ENCODE measurements around the gene INVS. TPM values are rescaled to one million over a fixed set of nuclear protein-coding genes. Genes with fewer than 3 reads are reported as not detected.
"Not testable (repeated sequence)": the region's sequence is repeated elsewhere in the genome, so short reads cannot be mapped to it uniquely, and the experiment has no call there.

The INVS gene
- total and polyA plus RNA-seq, 2 donors (not counting 1 experiment from before 2014, with no cell fraction given) = 13.9 to 37.0 TPM

- no peak overlapping the region for H2AFZ ChIP-seq (ENCODE audit: insufficient read depth, low read depth, low read length, poor library complexity, severe bottlenecking)
- peaks cover 28% of the 10 kb centered on the region for H4K20me1 ChIP-seq (ENCODE audit: control insufficient read depth, insufficient read depth, low read length, poor library complexity, severe bottlenecking)
- H3K4me1 Mint-ChIP-seq = peaks cover 61% of the 10 kb centered on the region
These were observed 24.1 kb upstream of the INVS start for GRCh38 chr9:100074989-100075388.

DNA sequence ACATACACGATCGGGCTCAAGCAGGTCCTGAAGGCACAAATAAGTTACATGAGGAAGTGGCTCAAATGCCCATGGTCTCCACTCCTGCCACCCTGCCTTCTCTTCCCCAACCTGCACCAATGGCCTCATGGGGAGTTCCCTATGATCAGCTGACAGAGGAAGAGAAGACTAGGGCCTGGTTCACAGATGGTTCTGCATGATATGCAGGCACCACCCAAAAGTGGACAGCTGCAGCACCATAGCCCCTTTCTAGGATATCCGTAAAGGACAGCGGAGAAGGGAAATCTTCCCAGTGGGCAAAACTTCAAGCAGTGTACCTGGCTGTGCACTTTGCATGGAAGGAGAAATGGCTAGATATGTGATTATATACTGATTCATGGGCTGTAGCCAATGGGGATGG lies 22.8 kb upstream of the INVS start:
- H3K4me3 Mint-ChIP-seq; H3K9me3 ChIP-seq (ENCODE audit: control extremely low read depth in 1 of 3, control insufficient read depth in 2 of 3, insufficient read depth in 1 of 3, low read length in 2 of 3); H3K4me3 ChIP-seq (ENCODE audit: control extremely low read depth in 1 of 5, extremely low read depth in 1 of 5, insufficient read depth in 1 of 5, low read depth in 2 of 5, low read length in 4 of 5); POLR2A ChIA-PET; H3K27me3 ChIP-seq (replicated peaks in 1 of 4; ENCODE audit: control extremely low read depth in 1 of 4, control insufficient read depth in 3 of 4, insufficient read depth in 4 of 4, low read length in 3 of 4); DNase-seq; CTCF ChIA-PET; H3K27ac ChIP-seq (ENCODE audit: low read length in 2 of 2); H2AFZ ChIP-seq (ENCODE audit: insufficient read depth, low read depth, low read length, poor library complexity, severe bottlenecking); H3K27me3 Mint-ChIP-seq; intact Hi-C loops (cut with micrococcal nuclease); H3K9me3 Mint-ChIP-seq (ENCODE audit: insufficient read depth); ATAC-seq (ENCODE audit: low read depth); H3K4me2 ChIP-seq (replicated peaks; ENCODE audit: low read depth, low read length, poor library complexity, severe bottlenecking); H3K9ac ChIP-seq (ENCODE audit: low read length); H3K27ac Mint-ChIP-seq: not testable (repeated sequence)
- peaks cover 99% of the 10 kb centered on the region for H3K79me2 ChIP-seq (ENCODE audit: control insufficient read depth, insufficient read depth, low read length)
- H4K20me1 ChIP-seq (ENCODE audit: control insufficient read depth, insufficient read depth, low read length, poor library complexity, severe bottlenecking) = peaks cover 16% of the 10 kb centered on the region
- WGBS (ENCODE audit: insufficient coverage) = 94% methylated on average over 4 of the region's 4 CpGs
- H3K4me1 ChIP-seq (ENCODE audit: control insufficient read depth in 2 of 2, insufficient read depth in 2 of 2, low read length in 2 of 2) = peaks cover 39 to 48% of the 10 kb centered on the region in 2 donors
- peaks cover 0 to 12% of the 10 kb centered on the region in 2 experiments for H3K36me3 ChIP-seq (replicated peaks in 1 of 2; ENCODE audit: control extremely low read depth in 1 of 2, control insufficient read depth in 1 of 2, extremely low read depth in 1 of 2, insufficient read depth in 2 of 2, low read length in 1 of 2)
- H3K4me1 Mint-ChIP-seq = peaks cover 62% of the 10 kb centered on the region

More at GRCh38 chr9:100074989-100075388, 24.1 kb upstream of the INVS start:
- no peak overlapping the region for H3K4me3 ChIP-seq (ENCODE audit: control extremely low read depth in 1 of 5, extremely low read depth in 1 of 5, insufficient read depth in 1 of 5, low read depth in 2 of 5, low read length in 4 of 5)
- ChIA-PET POLR2A (no interaction called here), CTCF (no interaction called here)
- Mint-ChIP-seq H3K9me3 (ENCODE audit: insufficient read depth) (no peaks in the 10 kb centered on the region), H3K4me3 (no peak overlapping the region), H3K27me3 (no peaks in the 10 kb centered on the region), H3K27ac (no peak overlapping the region)
- WGBS (ENCODE audit: insufficient coverage) = 95% methylated on average over 5 of the region's 6 CpGs
- peaks cover 35 to 45% of the 10 kb centered on the region in 2 donors for H3K4me1 ChIP-seq (ENCODE audit: control insufficient read depth in 2 of 2, insufficient read depth in 2 of 2, low read length in 2 of 2)
- H3K79me2 ChIP-seq (ENCODE audit: control insufficient read depth, insufficient read depth, low read length) = peaks cover 99% of the 10 kb centered on the region
- peaks cover 0 to 12% of the 10 kb centered on the region in 2 experiments for H3K36me3 ChIP-seq (replicated peaks in 1 of 2; ENCODE audit: control extremely low read depth in 1 of 2, control insufficient read depth in 1 of 2, extremely low read depth in 1 of 2, insufficient read depth in 2 of 2, low read length in 1 of 2)
- no peak for TF ChIP-seq EZH2 (IDR thresholded peaks at IDR 0.05; ENCODE audit: borderline replicate concordance, insufficient read depth, low read depth, low read length, poor library complexity, severe bottlenecking)
- TF ChIP-seq, protein P1, sequence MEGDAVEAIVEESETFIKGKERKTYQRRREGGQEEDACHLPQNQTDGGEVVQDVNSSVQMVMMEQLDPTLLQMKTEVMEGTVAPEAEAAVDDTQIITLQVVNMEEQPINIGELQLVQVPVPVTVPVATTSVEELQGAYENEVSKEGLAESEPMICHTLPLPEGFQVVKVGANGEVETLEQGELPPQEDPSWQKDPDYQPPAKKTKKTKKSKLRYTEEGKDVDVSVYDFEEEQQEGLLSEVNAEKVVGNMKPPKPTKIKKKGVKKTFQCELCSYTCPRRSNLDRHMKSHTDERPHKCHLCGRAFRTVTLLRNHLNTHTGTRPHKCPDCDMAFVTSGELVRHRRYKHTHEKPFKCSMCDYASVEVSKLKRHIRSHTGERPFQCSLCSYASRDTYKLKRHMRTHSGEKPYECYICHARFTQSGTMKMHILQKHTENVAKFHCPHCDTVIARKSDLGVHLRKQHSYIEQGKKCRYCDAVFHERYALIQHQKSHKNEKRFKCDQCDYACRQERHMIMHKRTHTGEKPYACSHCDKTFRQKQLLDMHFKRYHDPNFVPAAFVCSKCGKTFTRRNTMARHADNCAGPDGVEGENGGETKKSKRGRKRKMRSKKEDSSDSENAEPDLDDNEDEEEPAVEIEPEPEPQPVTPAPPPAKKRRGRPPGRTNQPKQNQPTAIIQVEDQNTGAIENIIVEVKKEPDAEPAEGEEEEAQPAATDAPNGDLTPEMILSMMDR (IDR thresholded peaks at IDR 0.05) = no peak
- no peak for DNase-seq
- H3K27me3 ChIP-seq (replicated peaks in 1 of 4; ENCODE audit: control extremely low read depth in 1 of 4, control insufficient read depth in 3 of 4, insufficient read depth in 4 of 4, low read length in 3 of 4) = no peaks in the 10 kb centered on the region
- no peak for ATAC-seq (ENCODE audit: low read depth)
- H3K9me3 ChIP-seq (ENCODE audit: control extremely low read depth in 1 of 3, control insufficient read depth in 2 of 3, insufficient read depth in 1 of 3, low read length in 2 of 3) = no peaks in the 10 kb centered on the region
- intact Hi-C loops (cut with micrococcal nuclease) = no loop called here
- no peak overlapping the region for H3K27ac ChIP-seq (ENCODE audit: low read length in 2 of 2)
- H3K9ac ChIP-seq (ENCODE audit: low read length) = no peak overlapping the region
- H3K4me2 ChIP-seq (replicated peaks; ENCODE audit: low read depth, low read length, poor library complexity, severe bottlenecking) = no peak overlapping the region
